HepG2 (cell line): ENCODE results near the gene CHKA. TPM values are rescaled to one million over a fixed set of nuclear protein-coding genes. Genes with fewer than 3 reads are reported as not detected.

Experiments used
- ATF2 ChIP-seq: sonication (generic); formaldehyde crosslinking; IDR thresholded peaks from 2 replicates; pipeline ENCODE4 v1.4.0; 2020; ENCODE audit warnings: missing genetic modification reagents
- DMAP1 ChIP-seq: IDR thresholded peaks from 2 replicates; pipeline ENCODE4 v1.6.1; 2016
- HMG20B ChIP-seq: conservative IDR thresholded peaks from 2 replicates; pipeline ENCODE4 v1.6.1; 2016; ENCODE audit warnings: missing genetic modification reagents, missing compliant biosample characterization
- HNRNPK ChIP-seq: fragments of 200-400 bp; formaldehyde crosslinking; IDR thresholded peaks from 2 replicates; pipeline ENCODE4 v1.6.1; 2018; ENCODE audit warnings: low read length, low read depth, moderate library complexity, mild to moderate bottlenecking; ENCODE audit not compliant: poor library complexity, severe bottlenecking
- LRRFIP1 ChIP-seq: sonication (generic); formaldehyde crosslinking; conservative IDR thresholded peaks from 2 replicates; pipeline ENCODE4 v1.4.0; 2020; ENCODE audit warnings: missing genetic modification reagents
- NR2F6 ChIP-seq, 2 experiments: IDR thresholded peaks; 2 replicates each; pipeline ENCODE4 v1.6.1; 2016; ENCODE audit warnings: antibody characterized with exemption in 1 of 2, mild to moderate bottlenecking in 1 of 2
- POGZ ChIP-seq: sonication (generic); formaldehyde crosslinking; IDR thresholded peaks from 2 replicates; pipeline ENCODE4 v1.4.0; 2020; ENCODE audit warnings: mild to moderate bottlenecking, missing genetic modification reagents
- SNRNP70 ChIP-seq: fragments of 200-400 bp; formaldehyde crosslinking; IDR thresholded peaks from 2 replicates; pipeline ENCODE4 v1.6.1; 2017; ENCODE audit warnings: mild to moderate bottlenecking, low read depth, low read length, moderate library complexity
- SP1 ChIP-seq, 2 experiments: fragments of 450-650 bp in 1 of 2; sonication (generic) in 1 of 2; formaldehyde crosslinking in 1 of 2; IDR thresholded peaks; 2 replicates each; pipeline versions ENCODE4 v1.4.0 to v1.6.1; 2016 to 2020; ENCODE audit warnings: missing genetic modification reagents in 1 of 2
- TFDP2 ChIP-seq: sonication (generic); formaldehyde crosslinking; IDR thresholded peaks from 2 replicates; pipeline ENCODE4 v1.4.0; 2020; ENCODE audit warnings: missing genetic modification reagents
- ZFP36 ChIP-seq: fragments of 150-350 bp; IDR thresholded peaks from 2 replicates; pipeline ENCODE4 v1.6.1; 2018; ENCODE audit warnings: borderline replicate concordance, low read length, low read depth; ENCODE audit not compliant: partially characterized antibody
- polyA plus RNA-seq, 8 experiments: library from polyadenylated mRNA; depleted of rRNA in 3 of 8; stranded (reverse) in 7 of 8; unstranded in 1 of 8; fragments of >200 nt; fragmentation: Illumina TruSeq in 4 of 8; extraction: Trizol in 4 of 8; gene quantifications; 2 replicates each; pipeline versions ENCODE4 v1.2.1 to v1.2.3, GENCODE V29; 2011 to 2016; ENCODE audit warnings: low read depth in 4 of 8, missing spikeins in 1 of 8, mixed read lengths in 1 of 8; ENCODE audit not compliant: insufficient read depth in 1 of 8
- total RNA-seq, 5 experiments: library from RNA; depleted of rRNA; stranded (reverse); fragments of >200 nt; fragmentation: Illumina TruSeq; extraction: Trizol; gene quantifications; 2 replicates each; pipeline ENCODE4 v1.2.3, GENCODE V29; 2016; ENCODE audit warnings: low read depth in 1 of 5
- TF ChIP-seq, protein P1 (sequence below): sonication (generic); formaldehyde crosslinking; IDR thresholded peaks from 2 replicates; pipeline ENCODE4 v1.9.0; 2022; ENCODE audit warnings: low read depth, missing genetic modification reagents
- TF ChIP-seq, protein P2 (sequence below): sonication (generic); formaldehyde crosslinking; IDR thresholded peaks from 2 replicates; pipeline ENCODE4 v1.4.0; 2020; ENCODE audit warnings: missing genetic modification reagents
- TF ChIP-seq, protein P3 (sequence below): IDR thresholded peaks from 2 replicates; pipeline ENCODE4 v1.6.1; 2016; ENCODE audit warnings: missing compliant biosample characterization, missing genetic modification reagents, borderline replicate concordance

The CHKA gene
- total and polyA plus RNA-seq, 2 of the 13 experiments (the other 11 are each of a cell fraction or from before 2014, with no cell fraction given) = 71.6 to 92.7 TPM

- TF ChIP-seq DMAP1 (CRISPR knock-in tag) (peak; percentile 53; the same call in 1 of the 2 replicates), NR2F6 (IDR thresholded peaks at IDR 0.05) (peak; percentile 90), NR2F6 (CRISPR knock-in tag; IDR thresholded peaks at IDR 0.05) (peak; percentile 88), HNRNPK (no peak), HMG20B (peak; percentile 90), SNRNP70 (no peak), POGZ (CRISPR knock-in tag) (peak; percentile 39; the same call in 1 of the 2 replicates), LRRFIP1 (CRISPR knock-in tag) (no peak), SP1 (IDR thresholded peaks at IDR 0.05) (no peak), SP1 (CRISPR knock-in tag; IDR thresholded peaks at IDR 0.05) (no peak), ZFP36 (peak; percentile 94), ATF2 (peak; percentile 68), TFDP2 (CRISPR knock-in tag) (no peak)
- TF ChIP-seq, protein P1, sequence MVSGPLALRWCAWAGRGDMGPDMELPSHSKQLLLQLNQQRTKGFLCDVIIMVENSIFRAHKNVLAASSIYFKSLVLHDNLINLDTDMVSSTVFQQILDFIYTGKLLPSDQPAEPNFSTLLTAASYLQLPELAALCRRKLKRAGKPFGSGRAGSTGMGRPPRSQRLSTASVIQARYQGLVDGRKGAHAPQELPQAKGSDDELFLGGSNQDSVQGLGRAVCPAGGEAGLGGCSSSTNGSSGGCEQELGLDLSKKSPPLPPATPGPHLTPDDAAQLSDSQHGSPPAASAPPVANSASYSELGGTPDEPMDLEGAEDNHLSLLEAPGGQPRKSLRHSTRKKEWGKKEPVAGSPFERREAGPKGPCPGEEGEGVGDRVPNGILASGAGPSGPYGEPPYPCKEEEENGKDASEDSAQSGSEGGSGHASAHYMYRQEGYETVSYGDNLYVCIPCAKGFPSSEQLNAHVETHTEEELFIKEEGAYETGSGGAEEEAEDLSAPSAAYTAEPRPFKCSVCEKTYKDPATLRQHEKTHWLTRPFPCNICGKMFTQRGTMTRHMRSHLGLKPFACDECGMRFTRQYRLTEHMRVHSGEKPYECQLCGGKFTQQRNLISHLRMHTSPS (CRISPR knock-in tag) = peak; percentile 42; the same call in 1 of the 2 replicates
- TF ChIP-seq, protein P2, sequence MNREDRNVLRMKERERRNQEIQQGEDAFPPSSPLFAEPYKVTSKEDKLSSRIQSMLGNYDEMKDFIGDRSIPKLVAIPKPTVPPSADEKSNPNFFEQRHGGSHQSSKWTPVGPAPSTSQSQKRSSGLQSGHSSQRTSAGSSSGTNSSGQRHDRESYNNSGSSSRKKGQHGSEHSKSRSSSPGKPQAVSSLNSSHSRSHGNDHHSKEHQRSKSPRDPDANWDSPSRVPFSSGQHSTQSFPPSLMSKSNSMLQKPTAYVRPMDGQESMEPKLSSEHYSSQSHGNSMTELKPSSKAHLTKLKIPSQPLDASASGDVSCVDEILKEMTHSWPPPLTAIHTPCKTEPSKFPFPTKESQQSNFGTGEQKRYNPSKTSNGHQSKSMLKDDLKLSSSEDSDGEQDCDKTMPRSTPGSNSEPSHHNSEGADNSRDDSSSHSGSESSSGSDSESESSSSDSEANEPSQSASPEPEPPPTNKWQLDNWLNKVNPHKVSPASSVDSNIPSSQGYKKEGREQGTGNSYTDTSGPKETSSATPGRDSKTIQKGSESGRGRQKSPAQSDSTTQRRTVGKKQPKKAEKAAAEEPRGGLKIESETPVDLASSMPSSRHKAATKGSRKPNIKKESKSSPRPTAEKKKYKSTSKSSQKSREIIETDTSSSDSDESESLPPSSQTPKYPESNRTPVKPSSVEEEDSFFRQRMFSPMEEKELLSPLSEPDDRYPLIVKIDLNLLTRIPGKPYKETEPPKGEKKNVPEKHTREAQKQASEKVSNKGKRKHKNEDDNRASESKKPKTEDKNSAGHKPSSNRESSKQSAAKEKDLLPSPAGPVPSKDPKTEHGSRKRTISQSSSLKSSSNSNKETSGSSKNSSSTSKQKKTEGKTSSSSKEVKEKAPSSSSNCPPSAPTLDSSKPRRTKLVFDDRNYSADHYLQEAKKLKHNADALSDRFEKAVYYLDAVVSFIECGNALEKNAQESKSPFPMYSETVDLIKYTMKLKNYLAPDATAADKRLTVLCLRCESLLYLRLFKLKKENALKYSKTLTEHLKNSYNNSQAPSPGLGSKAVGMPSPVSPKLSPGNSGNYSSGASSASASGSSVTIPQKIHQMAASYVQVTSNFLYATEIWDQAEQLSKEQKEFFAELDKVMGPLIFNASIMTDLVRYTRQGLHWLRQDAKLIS (CRISPR knock-in tag) = 0 out of 2 replicates have a peak, but pooled peaks have one; percentile 42
- TF ChIP-seq, protein P3, sequence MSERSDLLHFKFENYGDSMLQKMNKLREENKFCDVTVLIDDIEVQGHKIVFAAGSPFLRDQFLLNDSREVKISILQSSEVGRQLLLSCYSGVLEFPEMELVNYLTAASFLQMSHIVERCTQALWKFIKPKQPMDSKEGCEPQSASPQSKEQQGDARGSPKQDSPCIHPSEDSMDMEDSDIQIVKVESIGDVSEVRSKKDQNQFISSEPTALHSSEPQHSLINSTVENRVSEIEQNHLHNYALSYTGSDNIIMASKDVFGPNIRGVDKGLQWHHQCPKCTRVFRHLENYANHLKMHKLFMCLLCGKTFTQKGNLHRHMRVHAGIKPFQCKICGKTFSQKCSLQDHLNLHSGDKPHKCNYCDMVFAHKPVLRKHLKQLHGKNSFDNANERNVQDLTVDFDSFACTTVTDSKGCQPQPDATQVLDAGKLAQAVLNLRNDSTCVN (CRISPR knock-in tag) = no peak; the same call in 1 of the 2 replicates
These were observed 21.4 kb downstream of the CHKA start (continued) for GRCh38 chr11:68099474-68100405.
